ENCODE data around the gene ERG.

GRCh38 chr21:38440746-38441145 is 57.5 kb downstream of the ERG start:
- TF ChIP-seq POLR2AphosphoS5 (IDR thresholded peaks at IDR 0.05): no peak
- no peak for TF ChIP-seq SMC3 (conservative IDR thresholded peaks at IDR 0.05; ENCODE audit: poor library complexity)
- no peak for TF ChIP-seq CTCF (IDR thresholded peaks at IDR 0.05; ENCODE audit: poor library complexity, severe bottlenecking)
- no peak for TF ChIP-seq RAD21 (conservative IDR thresholded peaks at IDR 0.05)
- no peak for TF ChIP-seq EZH2 (IDR thresholded peaks at IDR 0.05; ENCODE audit: borderline replicate concordance, insufficient read depth, low read length, poor library complexity, severe bottlenecking)
- TF ChIP-seq TAF1 (IDR thresholded peaks at IDR 0.05; ENCODE audit: low read depth): no peak
- no peak for TF ChIP-seq MXI1 (conservative IDR thresholded peaks at IDR 0.05; ENCODE audit: poor library complexity, severe bottlenecking)
